Trophoblast cell (in vitro differentiated cells and primary cell): Measurements from ENCODE around the gene BTN3A1.

Source experiments
- DNase-seq, 2 donors: peaks; one replicate each; pipeline ENCODE4 v3.0.0-alpha.2; 2016
- H2AFZ ChIP-seq: 2 replicates; pipeline ENCODE4 v1.6.1; 2013; ENCODE audit warnings: low read length, moderate library complexity, mild to moderate bottlenecking; ENCODE audit not compliant: insufficient read depth, poor library complexity
- H2AK5ac ChIP-seq: 2 replicates; pipeline ENCODE4 v1.6.1; 2013; ENCODE audit warnings: mild to moderate bottlenecking, low read length
- H2BK120ac ChIP-seq: 2 replicates; pipeline ENCODE4 v1.6.1; 2013; ENCODE audit warnings: low read length, mild to moderate bottlenecking, moderate library complexity; ENCODE audit not compliant: insufficient read depth, poor library complexity
- H2BK12ac ChIP-seq: 2 replicates; pipeline ENCODE4 v1.6.1; 2013; ENCODE audit warnings: mild to moderate bottlenecking, low read length, moderate library complexity
- H2BK5ac ChIP-seq: 2 replicates; pipeline ENCODE4 v1.6.1; 2013; ENCODE audit warnings: low read length, low read depth, moderate library complexity, mild to moderate bottlenecking; ENCODE audit not compliant: poor library complexity
- H3K14ac ChIP-seq: 2 replicates; pipeline ENCODE4 v1.6.1; 2013; ENCODE audit warnings: mild to moderate bottlenecking, low read length
- H3K18ac ChIP-seq: 2 replicates; pipeline ENCODE4 v1.6.1; 2013; ENCODE audit warnings: mild to moderate bottlenecking, low read length
- H3K23ac ChIP-seq: 2 replicates; pipeline ENCODE4 v1.6.1; 2013; ENCODE audit warnings: low read length
- H3K27ac ChIP-seq: 2 replicates; pipeline ENCODE4 v1.5.1; 2013; ENCODE audit warnings: low read depth, mild to moderate bottlenecking, inconsistent platforms, low read length, moderate library complexity
- H3K27me3 ChIP-seq: 2 replicates; pipeline ENCODE4 v1.6.1; 2013; ENCODE audit warnings: inconsistent platforms, mild to moderate bottlenecking, low read length, moderate library complexity; ENCODE audit not compliant: insufficient read depth
- H3K36me3 ChIP-seq, 2 experiments: 1 replicate in 1 of 2; 2 replicates in 1 of 2; pipeline ENCODE4 v1.6.1; 2013; ENCODE audit warnings: low read length in 2 of 2, mild to moderate bottlenecking in 2 of 2, moderate library complexity in 1 of 2; ENCODE audit not compliant: insufficient read depth in 2 of 2, control insufficient read depth in 1 of 2
- H3K4ac ChIP-seq: 2 replicates; pipeline ENCODE4 v1.6.1; 2013; ENCODE audit warnings: low read depth, mild to moderate bottlenecking, low read length, moderate library complexity
- H3K4me1 ChIP-seq, 2 experiments: 1 replicate in 1 of 2; 2 replicates in 1 of 2; pipeline ENCODE4 v1.6.1; 2013; ENCODE audit warnings: low read length in 2 of 2, mild to moderate bottlenecking in 2 of 2, moderate library complexity in 1 of 2; ENCODE audit not compliant: insufficient read depth in 2 of 2, control insufficient read depth in 1 of 2
- H3K4me2 ChIP-seq: 2 replicates; pipeline ENCODE4 v1.6.1; 2013; ENCODE audit warnings: inconsistent platforms, mild to moderate bottlenecking, low read length, moderate library complexity
- H3K4me3 ChIP-seq: 2 replicates; pipeline ENCODE4 v1.5.1; 2013; ENCODE audit warnings: mild to moderate bottlenecking, low read depth, low read length, inconsistent platforms
- H3K79me1 ChIP-seq: one replicate; pipeline ENCODE4 v1.6.1; 2013; ENCODE audit warnings: low read length
- H3K79me2 ChIP-seq: 2 replicates; pipeline ENCODE4 v1.6.1; 2013; ENCODE audit warnings: low read length, mild to moderate bottlenecking; ENCODE audit not compliant: control insufficient read depth, insufficient read depth, poor library complexity
- H3K9ac ChIP-seq: 2 replicates; pipeline ENCODE4 v1.6.1; 2013; ENCODE audit warnings: mild to moderate bottlenecking, low read length
- H3K9me3 ChIP-seq: 2 replicates; pipeline ENCODE4 v1.6.1; 2013; ENCODE audit warnings: low read depth, mild to moderate bottlenecking, control low read depth, inconsistent platforms, low read length; ENCODE audit not compliant: insufficient read depth
- H4K12ac ChIP-seq: 2 replicates; pipeline ENCODE4 v1.6.1; 2013; ENCODE audit warnings: low read depth, mild to moderate bottlenecking, low read length, moderate library complexity
- H4K8ac ChIP-seq: 2 replicates; pipeline ENCODE4 v1.6.1; 2013; ENCODE audit warnings: low read depth, mild to moderate bottlenecking, low read length, moderate library complexity
- H4K91ac ChIP-seq: one replicate; pipeline ENCODE4 v1.6.1; 2013; ENCODE audit warnings: low read depth, mild to moderate bottlenecking, low read length, moderate library complexity
- WGBS: extraction: QIAGEN DNeasy Blood & Tissue Kit; methylation state at CpG from one replicate; pipeline ENCODE4 v1.1.7; 2013; ENCODE audit warnings: missing lambda C conversion rate; ENCODE audit not compliant: insufficient read length, insufficient coverage; ENCODE audit errors: extremely low coverage; 5-methylcytosine and 5-hydroxymethylcytosine counted together

Gene BTN3A1

GRCh38 chr6:26420688-26421171 is 18.7 kb downstream of the BTN3A1 start:
- H3K4me1 ChIP-seq, result peaks cover 0 to 3% of the 10 kb centered on the region in 2 experiments
- no peak overlapping the region for H3K18ac ChIP-seq
- DNase-seq, result peak; percentile 53 to 71
- H3K4me3 ChIP-seq, result no peak overlapping the region
- H3K4me2 ChIP-seq, result peak overlapping the region; percentile 83
- H2BK120ac ChIP-seq, result no peak overlapping the region
- H3K36me3 ChIP-seq, result peaks cover 0 to 2% of the 10 kb centered on the region in 2 experiments
- no peak overlapping the region for H3K27ac ChIP-seq
- H3K9ac ChIP-seq, result no peak overlapping the region
- H3K27me3 ChIP-seq, result no peaks in the 10 kb centered on the region
- H2AFZ ChIP-seq, result peak overlapping the region; percentile 30
- H4K91ac ChIP-seq, result no peak overlapping the region
- WGBS, result no CpG with 5 or more reads among the region's 4 CpGs
- no peak overlapping the region for H3K4ac ChIP-seq
- H4K8ac ChIP-seq, result peak overlapping the region; percentile 86
- peaks cover 2% of the 10 kb centered on the region for H3K79me1 ChIP-seq
- no peak overlapping the region for H3K14ac ChIP-seq
- no peak overlapping the region for H4K12ac ChIP-seq
- H2BK5ac ChIP-seq, result no peak overlapping the region
- peaks cover 4% of the 10 kb centered on the region for H3K9me3 ChIP-seq
- peaks cover 2% of the 10 kb centered on the region for H3K79me2 ChIP-seq
- H2BK12ac ChIP-seq, result no peak overlapping the region
- H3K23ac ChIP-seq, result no peak overlapping the region
- H2AK5ac ChIP-seq, result no peak overlapping the region

- H3K14ac ChIP-seq, result peak overlapping the region; percentile 75
- no peak overlapping the region for H3K23ac ChIP-seq
- peaks cover 2% of the 10 kb centered on the region for H3K79me1 ChIP-seq
- WGBS, result no CpG with 5 or more reads among the region's 31 CpGs
- H3K9ac ChIP-seq, result peak overlapping the region; percentile 83
- H2BK12ac ChIP-seq, result peak overlapping the region; percentile 24
- no peak overlapping the region for H3K27ac ChIP-seq
- peaks cover 2% of the 10 kb centered on the region for H3K79me2 ChIP-seq
- peak overlapping the region; percentile 84 for H4K8ac ChIP-seq
- H3K4ac ChIP-seq, result no peak overlapping the region
- peaks cover 0 to 3% of the 10 kb centered on the region in 2 experiments for H3K4me1 ChIP-seq
- H4K12ac ChIP-seq, result peak overlapping the region; percentile 83
- H3K4me2 ChIP-seq, result peak overlapping the region; percentile 83
- H3K36me3 ChIP-seq, result peaks cover 0 to 2% of the 10 kb centered on the region in 2 experiments
- H3K27me3 ChIP-seq, result no peaks in the 10 kb centered on the region
- peak overlapping the region; percentile 82 for H3K18ac ChIP-seq
- H4K91ac ChIP-seq, result peak overlapping the region; percentile 43
- peaks cover 3% of the 10 kb centered on the region for H3K9me3 ChIP-seq
- no peak overlapping the region for H2AK5ac ChIP-seq
- peak; percentile 50 to 80 for DNase-seq
- no peak overlapping the region for H2BK5ac ChIP-seq
- peak overlapping the region; percentile 75 for H2BK120ac ChIP-seq
- H2AFZ ChIP-seq, result peak overlapping the region; percentile 56
- H3K4me3 ChIP-seq, result peak overlapping the region; percentile 75
Measured at GRCh38 chr6:26421259-26422144, 19.4 kb downstream of the BTN3A1 start.

GRCh38 chr6:26422329-26422728 is 20.3 kb downstream of the BTN3A1 start:
- Histone ChIP-seq H3K79me1 (peaks cover 2% of the 10 kb centered on the region), H4K12ac (no peak overlapping the region), H4K8ac (no peak overlapping the region), H2BK120ac (no peak overlapping the region), H2AFZ (no peak overlapping the region), H3K27me3 (no peaks in the 10 kb centered on the region), H3K27ac (no peak overlapping the region), H3K4ac (no peak overlapping the region), H3K4me1 (peaks cover 0 to 3% of the 10 kb centered on the region in 2 experiments), H2BK12ac (no peak overlapping the region), H3K79me2 (peaks cover 2% of the 10 kb centered on the region), H3K9me3 (peaks cover 3% of the 10 kb centered on the region), H3K9ac (no peak overlapping the region), H3K4me2 (peak overlapping the region; percentile 28), H3K18ac (no peak overlapping the region), H3K4me3 (no peak overlapping the region), H3K36me3 (peaks cover 0 to 2% of the 10 kb centered on the region in 2 experiments), H4K91ac (no peak overlapping the region), H2BK5ac (no peak overlapping the region), H3K14ac (no peak overlapping the region), H2AK5ac (no peak overlapping the region), H3K23ac (no peak overlapping the region)
- no peak for DNase-seq
- WGBS, result no CpG with 5 or more reads among the region's 3 CpGs

- Histone ChIP-seq H3K9ac (no peak overlapping the region), H4K12ac (no peak overlapping the region), H3K14ac (no peak overlapping the region), H3K4ac (no peak overlapping the region), H3K4me1 (no peaks in the 10 kb centered on the region), H3K18ac (no peak overlapping the region), H2BK5ac (no peak overlapping the region), H3K9me3 (peaks cover 7% of the 10 kb centered on the region), H3K36me3 (peaks cover 0 to 5% of the 10 kb centered on the region in 2 experiments), H3K79me2 (no peaks in the 10 kb centered on the region), H3K79me1 (no peaks in the 10 kb centered on the region), H2BK120ac (no peak overlapping the region), H2BK12ac (no peak overlapping the region), H2AK5ac (no peak overlapping the region), H3K4me3 (no peak overlapping the region), H3K23ac (no peak overlapping the region), H3K27me3 (no peaks in the 10 kb centered on the region), H4K8ac (no peak overlapping the region), H3K27ac (no peak overlapping the region), H3K4me2 (no peak overlapping the region), H2AFZ (no peak overlapping the region), H4K91ac (no peak overlapping the region)
- DNase-seq, result no peak
- no CpG with 5 or more reads among the region's 5 CpGs for WGBS
Measured at GRCh38 chr6:26426691-26427450, 24.8 kb downstream of the BTN3A1 start.
